Stimulated activated CD4-positive, alpha-beta T cell treated with anti-CD3 and anti-CD28 coated beads, Interleukin-12 subunit alpha, Interleukin-12 subunit beta, amount 100 ng/mL, for 24 hours (primary cell): ENCODE data around the gene FGF14.

Source experiments
- DNase-seq, 2 experiments: peaks; one replicate each; pipeline ENCODE4 v3.0.0-alpha.2; 2020; ENCODE audit warnings: low read depth in 2 of 2

FGF14 gene

GRCh38 chr13:101930331-101930730 is 471.5 kb downstream of the FGF14 start:
- DNase-seq, result no peak

GRCh38 chr13:101925731-101926130 is 476.1 kb downstream of the FGF14 start:
- DNase-seq, result no peak

GRCh38 chr13:101919541-101920181 is 482.2 kb downstream of the FGF14 start:
- DNase-seq, result no peak

- no peak for DNase-seq
These were observed 483.8 kb downstream of the FGF14 start for GRCh38 chr13:101917833-101918661.

GRCh38 chr13:101917475-101917810 is 484.4 kb downstream of the FGF14 start:
- no peak for DNase-seq

GRCh38 chr13:101916775-101917474 is 484.9 kb downstream of the FGF14 start:
- DNase-seq, result no peak

GRCh38 chr13:101916108-101916774 is 485.6 kb downstream of the FGF14 start:
- DNase-seq, result no peak

- DNase-seq, result no peak
These were observed 486.1 kb downstream of the FGF14 start for GRCh38 chr13:101915755-101916107.

GRCh38 chr13:101915331-101915730 is 486.5 kb downstream of the FGF14 start:
- no peak for DNase-seq

GRCh38 chr13:101911752-101912151 is 490.1 kb downstream of the FGF14 start:
- DNase-seq, result no peak

GRCh38 chr13:101903890-101904289 is 498.0 kb downstream of the FGF14 start:
- DNase-seq, result no peak

- no peak for DNase-seq
These were observed 503.2 kb downstream of the FGF14 start for GRCh38 chr13:101898676-101899075.

GRCh38 chr13:101896541-101896940 is 505.3 kb downstream of the FGF14 start:
- DNase-seq, result no peak

GRCh38 chr13:101893021-101893420 is 508.8 kb downstream of the FGF14 start:
- DNase-seq, result no peak

GRCh38 chr13:101892296-101892695 is 509.6 kb downstream of the FGF14 start:
- no peak for DNase-seq

GRCh38 chr13:101881593-101881992 is 520.3 kb downstream of the FGF14 start:
- no peak for DNase-seq

- no peak for DNase-seq
These were observed 521.3 kb downstream of the FGF14 start for GRCh38 chr13:101880581-101880980.

- DNase-seq, result no peak
These were observed 524.9 kb downstream of the FGF14 start for GRCh38 chr13:101876951-101877350.

- no peak for DNase-seq
These were observed 526.0 kb downstream of the FGF14 start for GRCh38 chr13:101875717-101876393.

- no peak for DNase-seq
These were observed 526.8 kb downstream of the FGF14 start for GRCh38 chr13:101875091-101875490.

- DNase-seq, result no peak
These were observed 532.3 kb downstream of the FGF14 start for GRCh38 chr13:101869553-101869952.
